HG03378 (cell line): ENCODE data around the gene TECTB.
"Not testable (repeated sequence)": the region's sequence is repeated elsewhere in the genome, so short reads cannot be mapped to it uniquely, and the experiment has no call there.

Experiments
- ATAC-seq: cut with Tn5 transposase; IDR thresholded peaks from one replicate; pipeline ENCODE4 v1.9.1; 2021; ENCODE audit warnings: mild to moderate bottlenecking, moderate library complexity; ENCODE audit not compliant: unreplicated experiment

TECTB gene

DNA sequence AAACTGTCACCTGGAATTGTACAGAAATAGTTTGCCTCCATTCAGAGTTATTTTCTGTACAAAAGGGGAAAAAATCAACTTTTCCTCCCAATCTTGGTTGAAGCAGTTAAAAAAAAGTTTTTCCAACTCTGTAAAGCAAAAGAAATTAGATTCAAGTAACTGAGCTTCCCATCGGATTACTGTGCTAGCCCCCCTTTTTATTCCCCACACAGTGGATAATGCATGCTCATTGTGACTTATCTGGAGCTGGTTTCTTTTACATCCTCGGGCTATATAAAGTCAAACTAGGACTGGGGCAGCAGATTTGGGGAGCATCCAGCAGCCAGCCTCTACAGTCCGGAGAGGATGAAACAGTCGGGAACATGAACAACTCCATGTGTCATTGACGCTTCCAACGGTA, at the start of gene TECTB:
TECTB (plus strand) TSS at position 301 of the 400 bp plus-strand sequence. CDS start 335 bp downstream, outside the sequence.
- ATAC-seq = no peak

DNA sequence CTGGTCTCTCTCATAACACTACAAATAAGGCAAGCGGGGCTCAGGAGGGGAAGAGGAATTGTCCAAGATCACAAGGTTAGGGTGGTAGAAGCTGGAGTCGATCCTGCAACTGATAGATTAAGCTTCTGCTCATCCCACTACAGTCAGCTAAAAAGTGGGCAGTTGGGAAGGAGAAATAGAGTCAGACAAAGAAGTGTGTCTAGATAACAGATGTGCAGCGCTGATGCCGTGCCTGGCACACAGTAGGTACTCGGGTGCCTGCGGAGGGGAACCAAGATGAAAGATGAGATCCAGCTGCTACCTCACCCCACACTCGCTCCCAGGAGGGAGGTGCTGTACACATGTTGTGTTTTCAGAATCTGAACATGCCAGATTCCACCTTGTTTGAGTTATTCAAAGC, 48.1 kb upstream of the TECTB start:
- no peak for ATAC-seq

DNA sequence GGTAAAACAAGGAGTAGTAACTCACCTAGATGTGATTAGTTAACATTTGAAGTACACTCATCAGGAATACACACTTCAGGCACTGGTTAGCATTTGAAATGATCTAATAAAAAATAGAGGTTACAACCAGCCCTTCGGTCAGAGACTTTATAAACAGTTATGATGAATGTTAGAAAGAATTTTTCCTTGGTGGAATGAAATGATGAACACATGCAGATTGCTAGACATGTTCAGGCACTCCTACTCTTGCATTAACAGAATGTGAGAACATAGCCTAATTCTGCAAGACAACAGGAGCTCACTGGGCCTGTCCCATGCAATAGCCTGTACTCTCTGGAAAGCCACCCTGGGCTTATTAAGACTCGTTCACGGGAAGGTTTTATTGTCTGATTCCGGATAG, 47.3 kb upstream of the TECTB start:
- ATAC-seq = no peak

DNA sequence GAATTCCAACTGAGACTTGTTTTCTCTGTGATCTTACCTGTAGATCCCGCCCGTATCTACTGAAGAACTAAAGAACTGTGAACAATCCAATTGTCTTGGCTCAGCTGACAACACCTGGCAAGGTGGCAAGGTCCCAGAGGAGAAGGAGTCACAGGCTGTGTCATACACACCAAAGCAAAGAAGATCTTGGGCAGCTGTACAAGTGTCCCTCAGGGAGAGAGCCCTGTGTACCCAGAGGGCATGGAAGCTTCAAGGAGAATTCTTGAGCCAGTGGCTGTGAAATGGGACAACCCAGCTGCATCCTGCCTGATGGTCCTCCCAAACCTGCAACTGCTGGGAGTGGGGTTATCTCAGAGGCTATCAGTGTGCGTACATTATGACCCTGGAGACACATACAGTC, 46.7 kb upstream of the TECTB start:
- ATAC-seq = no peak

DNA sequence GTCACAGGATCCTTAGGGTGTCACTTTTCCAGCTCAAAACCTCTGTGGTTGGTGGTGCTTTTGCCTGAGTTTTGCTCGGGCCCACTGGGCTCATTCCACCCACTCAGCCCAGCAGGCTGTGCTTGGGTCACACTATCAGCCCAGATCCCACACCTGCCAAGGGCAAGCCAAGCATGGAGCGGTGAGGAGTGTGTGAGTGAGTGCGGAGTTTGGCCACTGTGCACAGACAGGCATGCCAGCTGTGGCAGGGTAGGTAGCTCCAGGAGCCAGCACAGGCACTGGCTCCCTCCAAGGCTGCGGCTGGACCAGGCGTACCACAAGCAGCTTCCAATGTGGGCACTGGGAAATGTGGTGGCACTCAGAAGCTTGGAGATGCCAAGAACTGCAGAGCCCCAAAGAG, 43.9 kb upstream of the TECTB start:
- ATAC-seq = no peak

DNA sequence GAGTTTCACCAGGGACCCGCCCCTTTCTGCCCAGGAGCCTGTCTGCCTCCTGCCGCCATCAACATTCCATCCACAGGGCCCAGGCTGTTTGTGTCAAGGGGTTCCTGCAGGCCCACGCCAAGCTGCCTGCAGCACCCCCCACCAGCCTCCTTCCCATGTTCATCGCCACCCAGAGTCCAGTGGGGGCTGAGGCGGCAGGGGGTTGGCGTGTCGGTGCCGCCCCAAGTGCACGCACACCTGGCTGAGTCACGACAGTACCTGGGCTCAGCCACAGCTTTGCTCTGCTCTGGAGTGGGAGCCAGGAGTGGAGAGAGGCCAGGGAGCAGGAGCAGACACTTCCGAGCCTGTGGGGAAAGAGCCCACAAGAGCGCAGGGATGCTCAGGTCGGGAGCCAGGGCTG, 42.8 kb upstream of the TECTB start:
- ATAC-seq = no peak

DNA sequence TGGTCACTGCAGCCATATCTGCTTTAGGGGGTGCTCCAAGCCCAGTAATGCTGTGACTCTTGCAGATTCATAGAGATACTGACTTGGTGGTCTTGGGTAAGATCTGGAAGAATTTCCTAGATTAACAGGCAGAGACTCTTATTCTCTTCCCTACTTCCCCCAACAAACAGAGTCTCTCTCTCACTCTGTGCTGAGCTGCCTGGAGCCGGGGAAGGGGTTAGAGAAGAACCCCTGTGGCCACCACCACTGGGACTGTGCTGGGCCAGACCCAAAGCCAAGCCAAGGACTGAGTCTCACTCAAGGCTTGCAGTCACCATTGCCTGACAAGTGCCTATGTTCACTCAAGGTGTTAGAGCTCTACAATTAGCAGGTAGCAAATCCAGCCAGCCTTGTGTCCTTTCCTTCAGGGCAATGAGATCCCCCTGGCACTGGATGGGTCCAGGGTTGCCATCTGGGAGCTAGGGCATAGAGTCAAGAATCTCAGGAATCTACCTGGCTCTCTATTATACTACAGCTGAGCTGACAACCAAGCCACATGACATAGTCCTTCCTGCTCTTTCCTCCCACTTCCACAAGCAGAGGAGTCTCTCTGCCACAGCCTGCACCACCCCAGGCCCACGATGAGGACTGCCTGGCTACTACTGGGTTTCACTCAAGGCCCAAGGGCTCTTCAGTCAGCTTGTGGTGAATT, 41.4 kb upstream of the TECTB start:
- ATAC-seq = no peak

DNA sequence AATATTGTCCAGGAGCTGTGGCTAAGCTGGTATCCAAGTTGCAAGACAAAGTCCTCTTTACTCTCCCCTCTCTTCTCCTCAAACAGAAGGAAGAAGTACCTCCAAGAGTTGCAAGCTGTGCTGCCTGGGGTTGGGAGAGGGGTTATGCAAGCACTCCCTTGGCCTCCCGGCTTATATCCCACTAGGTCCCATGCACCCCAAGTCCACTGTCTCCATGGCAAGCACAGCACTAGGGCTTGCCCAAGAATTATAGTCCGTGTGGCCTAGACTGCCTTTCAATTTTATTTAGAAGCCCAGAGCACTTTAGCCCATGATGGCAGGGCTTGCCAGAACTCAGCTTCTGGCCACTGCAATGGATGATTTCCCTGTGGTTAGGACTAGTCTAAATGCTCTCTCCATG, 40.4 kb upstream of the TECTB start:
- no peak for ATAC-seq

DNA sequence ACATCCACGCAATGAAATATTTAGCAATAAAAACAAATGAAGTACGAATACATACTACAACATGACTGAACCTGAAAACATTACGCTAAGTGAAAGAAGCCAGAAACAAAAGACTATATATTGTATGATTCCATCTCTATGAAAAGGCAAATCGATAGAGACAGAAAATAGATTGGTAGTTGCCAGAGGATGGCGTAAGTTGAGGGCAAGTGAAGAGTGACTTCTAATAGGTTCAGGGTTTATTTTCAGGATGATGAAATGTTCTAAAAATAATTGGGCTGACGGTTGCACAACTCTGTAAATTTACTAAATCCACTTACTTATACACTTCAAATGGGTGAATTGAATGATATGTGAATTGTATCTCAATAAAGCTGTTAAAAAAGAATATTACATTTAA, 39.5 kb upstream of the TECTB start:
- ATAC-seq = no peak

DNA sequence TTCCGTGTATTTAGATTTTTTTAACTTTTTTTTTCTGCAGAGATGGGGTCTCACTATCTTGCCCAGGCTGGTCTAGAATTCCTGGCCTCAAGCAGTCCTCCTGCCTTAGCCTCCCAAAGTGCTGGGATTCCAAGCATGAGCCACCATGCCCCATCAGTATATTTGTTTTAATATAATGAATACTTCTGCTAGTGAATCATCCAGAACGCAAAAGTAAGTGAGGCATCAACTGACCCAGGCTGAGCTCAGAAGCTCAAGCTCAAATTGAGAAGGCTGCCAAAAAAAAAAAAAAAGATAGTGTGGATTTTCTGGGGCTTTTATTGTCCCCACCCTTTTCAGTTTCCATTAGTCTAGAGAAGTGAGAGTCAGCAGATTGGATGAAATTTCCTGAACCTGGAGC, 39.0 kb upstream of the TECTB start:
- no peak for ATAC-seq

DNA sequence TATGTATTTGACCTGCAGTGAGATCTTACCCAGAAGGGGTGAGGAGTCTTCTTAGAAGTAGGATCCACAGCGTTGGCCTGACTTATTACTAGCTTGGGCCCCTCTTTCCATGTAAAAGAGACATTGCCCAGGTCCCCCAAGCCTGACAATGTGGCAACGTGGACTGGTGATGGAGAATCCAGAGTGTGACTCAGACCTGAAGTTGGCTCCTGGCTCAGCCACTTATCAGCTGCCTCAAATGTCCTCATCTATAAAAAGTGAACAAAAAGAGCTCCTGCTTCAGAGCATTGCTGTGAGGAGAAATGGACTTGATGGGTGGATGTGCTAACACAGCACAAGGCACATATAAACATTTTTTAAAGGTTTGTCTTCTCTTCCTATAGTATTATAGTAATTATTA, 35.4 kb upstream of the TECTB start:
- ATAC-seq = no peak

DNA sequence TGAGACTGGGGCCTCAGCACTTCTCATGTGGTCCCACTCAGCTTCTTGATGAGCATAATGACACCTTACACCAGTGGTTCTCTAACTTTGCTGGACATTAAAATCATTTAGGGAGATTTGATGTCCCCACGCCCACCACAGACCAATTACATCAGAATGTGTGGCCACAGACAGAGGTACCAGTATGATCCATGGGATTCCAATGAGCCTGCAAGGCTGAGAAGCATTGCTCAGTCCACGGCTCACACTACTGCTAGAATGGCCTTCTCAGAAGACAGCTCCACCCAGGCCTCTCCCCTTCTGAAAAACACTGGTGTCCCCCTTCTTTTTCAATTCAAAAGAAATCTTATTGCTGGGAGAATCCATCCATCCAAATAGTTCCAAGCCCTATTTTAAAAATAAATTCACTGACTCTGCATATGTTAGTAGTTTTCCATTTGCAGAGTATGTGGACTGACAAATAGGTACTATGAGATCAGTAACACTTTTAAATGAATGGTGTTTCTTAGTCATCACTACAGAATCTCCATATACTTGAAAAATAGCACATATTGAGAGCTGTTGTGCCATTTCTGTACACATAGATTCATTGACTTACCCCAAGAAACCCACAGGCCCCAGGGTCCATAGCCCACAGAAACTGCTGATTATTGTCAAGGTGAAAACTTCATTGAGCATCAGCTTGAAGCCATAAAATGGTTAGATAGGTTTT, 34.5 kb upstream of the TECTB start:
- ATAC-seq = no peak

DNA sequence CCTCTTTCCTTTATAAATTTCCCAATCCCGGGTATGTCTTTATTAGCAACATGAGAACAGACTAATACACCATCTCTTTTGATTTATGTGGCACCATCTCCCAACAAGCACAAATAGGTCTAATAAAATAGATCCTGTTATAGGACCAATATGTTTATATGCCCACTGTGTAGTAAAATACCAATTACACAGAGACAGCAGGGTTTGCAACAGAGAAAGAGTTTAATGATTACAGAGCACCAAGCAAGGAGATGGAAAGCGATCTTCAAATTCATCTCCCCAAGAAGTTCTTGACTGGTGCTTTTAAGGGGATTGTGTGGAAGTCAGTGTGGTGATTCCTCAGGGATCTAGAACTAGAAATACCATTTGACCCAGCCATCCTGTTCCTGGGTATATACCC, 33.5 kb upstream of the TECTB start:
- no peak for ATAC-seq

DNA sequence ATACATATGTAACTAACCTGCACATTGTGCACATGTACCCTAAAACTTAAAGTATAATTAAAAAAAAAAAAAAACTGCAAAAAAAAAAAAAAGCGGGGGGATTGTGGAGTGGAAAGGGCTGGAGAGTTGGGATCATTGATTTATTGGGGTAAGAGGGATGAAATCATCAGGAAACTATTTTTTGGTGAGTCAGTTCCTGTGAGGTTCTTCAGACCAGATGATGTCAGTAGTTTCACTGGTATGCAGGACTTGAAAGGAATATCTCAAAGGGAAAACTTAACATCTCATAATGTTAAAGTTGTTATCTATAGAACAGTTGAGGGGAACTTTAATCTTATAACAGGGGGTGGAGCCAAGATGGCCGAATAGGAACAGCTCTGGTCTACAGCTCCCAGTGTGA, 32.6 kb upstream of the TECTB start:
- no peak for ATAC-seq

DNA sequence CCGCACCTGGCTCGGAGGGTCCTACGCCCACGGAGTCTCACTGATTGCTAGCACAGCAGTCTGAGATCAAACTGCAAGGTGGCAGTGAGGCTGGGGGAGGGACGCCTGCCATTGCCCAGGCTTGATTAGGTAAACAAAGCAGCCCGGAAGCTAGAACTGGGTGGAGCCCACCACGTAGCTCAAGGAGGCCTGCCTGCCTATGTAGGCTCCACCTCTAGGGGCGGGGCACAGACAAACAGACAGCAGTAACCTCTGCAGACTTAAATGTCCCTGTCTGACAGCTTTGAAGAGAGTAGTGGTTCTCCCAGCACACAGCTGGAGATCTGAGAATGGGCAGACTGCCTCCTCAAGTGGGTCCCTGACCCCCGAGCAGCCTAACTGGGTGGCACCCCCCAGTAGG, 32.0 kb upstream of the TECTB start:
- not testable (repeated sequence) for ATAC-seq

DNA sequence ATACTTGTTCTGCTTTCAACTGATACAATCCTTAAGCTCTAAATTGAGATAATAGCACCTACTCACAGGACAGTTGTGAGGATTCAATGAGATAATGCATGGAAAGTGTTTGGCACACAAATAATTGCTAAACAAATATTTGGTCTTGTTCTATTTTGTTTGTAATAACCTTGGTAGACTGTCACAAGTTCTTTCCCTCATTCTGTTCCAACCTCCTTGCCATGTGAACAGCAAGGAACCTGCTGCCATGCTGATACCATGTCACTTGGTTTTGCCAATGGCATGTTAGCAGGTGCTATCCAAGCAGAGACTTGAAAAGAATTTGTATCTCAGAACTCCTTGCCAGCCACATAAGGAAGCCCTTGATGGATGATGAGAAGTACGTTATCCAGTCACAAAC, 24.8 kb upstream of the TECTB start:
- ATAC-seq = no peak

DNA sequence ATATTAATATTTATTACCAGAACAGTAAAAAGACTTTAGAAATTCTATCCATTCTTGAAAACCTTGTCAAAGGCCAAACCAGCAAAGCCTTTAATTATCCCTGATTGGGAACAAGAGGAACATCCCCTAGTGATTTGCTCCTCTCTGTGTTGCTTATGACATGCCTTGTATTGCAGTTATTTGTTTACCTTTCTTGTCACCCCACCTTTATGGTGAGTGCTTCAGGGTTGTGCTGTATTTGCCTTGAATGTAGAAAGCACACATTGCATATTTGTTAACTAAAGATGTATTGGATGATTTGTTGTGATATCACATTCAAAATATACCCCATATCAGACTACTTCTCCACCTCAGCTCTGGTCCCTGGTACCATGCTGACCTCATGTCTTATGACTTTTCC, 23.5 kb upstream of the TECTB start:
- no peak for ATAC-seq

DNA sequence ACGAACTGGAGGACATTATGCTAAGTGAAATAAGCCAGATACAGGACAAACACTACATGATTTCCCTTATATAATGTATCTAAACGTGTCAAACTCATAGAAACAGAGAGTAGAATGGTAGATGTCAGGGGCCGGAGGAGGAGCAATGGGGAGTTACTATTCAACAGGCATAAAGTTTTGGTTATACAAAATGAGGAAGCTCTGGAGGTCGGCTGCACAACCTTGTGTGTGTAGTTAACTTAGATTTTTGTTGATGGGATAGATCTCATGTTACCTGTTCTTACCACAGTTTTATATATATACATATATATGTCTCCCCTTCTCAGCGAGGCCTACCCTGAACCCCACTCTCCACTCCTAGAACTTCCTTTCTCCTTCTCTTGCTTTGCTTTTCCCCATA, 22.4 kb upstream of the TECTB start:
- ATAC-seq = no peak

DNA sequence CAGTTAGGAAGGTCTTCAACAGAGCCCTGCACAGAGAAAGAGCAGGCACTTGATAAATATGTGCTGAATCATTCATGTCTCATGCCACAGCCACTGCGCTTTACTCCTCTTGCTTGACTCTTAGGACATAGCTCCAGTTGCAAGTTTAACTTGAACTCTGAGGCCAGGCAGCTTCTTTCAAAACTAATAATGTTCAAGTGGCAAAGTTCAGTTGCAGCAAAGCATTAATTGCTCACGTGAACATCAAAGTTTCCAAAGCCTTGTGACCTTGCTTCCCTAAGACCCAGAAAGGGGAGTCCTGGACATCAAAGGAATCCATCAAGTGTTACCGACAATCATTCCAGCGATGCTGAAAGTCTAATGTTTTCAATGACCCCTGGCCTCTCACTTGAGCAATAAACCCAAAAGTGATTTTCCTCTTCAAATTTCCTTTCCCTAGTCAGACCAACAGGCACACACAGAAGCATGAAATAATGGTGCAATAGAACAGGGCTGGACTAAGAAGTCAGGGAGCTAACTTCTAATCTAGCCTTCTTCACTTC, 21.8 kb upstream of the TECTB start:
- no peak for ATAC-seq

DNA sequence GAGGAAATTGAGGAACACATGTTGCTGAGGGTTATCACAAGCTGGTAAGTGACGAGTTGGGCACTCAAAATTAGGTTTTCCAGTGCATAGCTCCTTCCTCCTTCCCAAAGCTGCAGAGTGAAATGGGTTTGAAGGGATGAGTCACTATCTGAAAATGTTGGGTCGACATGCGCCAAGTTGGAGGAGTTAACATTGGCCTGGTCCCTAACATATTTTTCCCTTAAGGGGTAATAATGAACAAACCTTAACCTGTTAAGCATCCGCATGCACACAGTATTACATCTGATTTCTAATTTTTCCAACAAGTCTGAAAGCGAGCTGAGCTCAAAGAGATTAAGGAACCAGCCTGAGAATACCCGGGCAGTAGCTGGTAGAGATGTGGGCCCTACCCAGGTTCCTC, 20.7 kb upstream of the TECTB start:
- ATAC-seq = no peak

DNA sequence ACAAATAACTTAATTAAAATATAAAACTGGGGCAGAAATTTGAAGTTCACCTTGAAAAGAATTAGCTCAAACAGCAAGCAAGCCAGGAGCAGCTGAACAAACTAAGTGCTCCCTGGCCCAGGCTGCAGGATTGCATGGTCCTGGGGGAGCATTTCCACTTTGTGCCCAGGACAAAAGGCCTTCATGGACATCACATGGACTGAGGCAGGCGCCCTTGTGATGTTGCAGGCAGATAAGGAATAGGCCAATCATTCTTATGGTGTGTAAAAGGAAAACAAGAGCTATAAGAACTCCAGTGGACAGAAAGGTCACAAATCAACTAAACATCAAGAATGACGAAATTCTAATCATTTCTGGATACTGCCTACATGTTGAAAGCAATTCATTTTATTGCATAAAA, 17.5 kb upstream of the TECTB start:
- no peak for ATAC-seq

DNA sequence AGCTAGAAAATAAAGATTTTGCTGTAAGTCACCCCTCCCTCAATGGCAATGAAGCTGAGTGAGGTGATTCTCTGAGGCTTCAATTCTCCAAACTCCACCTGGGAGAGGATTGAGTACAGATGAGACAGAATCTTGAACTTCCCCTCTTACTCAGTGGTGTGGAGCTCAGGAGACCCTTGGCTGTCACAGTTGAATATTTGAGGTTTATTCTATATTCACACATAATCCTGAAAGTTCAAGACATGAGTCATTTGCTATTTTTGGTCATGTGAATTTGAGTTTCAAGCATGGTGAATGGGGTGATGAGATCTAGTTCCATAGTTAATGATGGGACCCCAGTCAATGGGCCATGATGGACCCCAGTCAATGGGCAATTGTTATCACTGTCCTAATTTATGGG, 13.9 kb upstream of the TECTB start:
- ATAC-seq = no peak

DNA sequence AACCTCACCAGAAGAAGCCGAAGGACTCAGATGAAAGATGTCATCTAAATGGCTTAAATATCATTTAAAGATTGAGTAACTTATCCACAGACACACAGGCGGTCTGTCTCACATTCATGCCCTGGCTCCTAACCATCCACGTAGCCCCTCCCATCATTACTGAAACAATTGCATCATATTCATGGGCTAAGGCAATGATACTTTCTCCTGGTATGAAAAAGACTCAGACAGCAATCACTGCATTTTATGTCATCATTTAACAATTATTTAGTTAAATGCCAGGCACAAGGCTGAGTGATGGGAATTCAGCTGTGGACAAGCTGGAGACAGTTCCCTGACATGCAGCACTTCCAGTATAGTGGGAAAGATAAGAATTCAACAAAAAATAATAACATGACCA, 11.2 kb upstream of the TECTB start:
- no peak for ATAC-seq
